SU-DHL-6 (cell line): ENCODE measurements around the gene MAGEA10.
"Not testable (repeated sequence)": the region's sequence is repeated elsewhere in the genome, so short reads cannot be mapped to it uniquely, and the experiment has no call there.

Experiments
- H2AFZ ChIP-seq: fragments of 200-600 bp; sonication (generic); 2 replicates; pipeline ENCODE4 v1.6.1; 2014; ENCODE audit warnings: low read depth, mild to moderate bottlenecking, moderate library complexity, mixed read lengths, antibody characterized with exemption, low read length; ENCODE audit not compliant: severe bottlenecking
- H3F3A ChIP-seq: fragments of 200-600 bp; shearing (Covaris generic); 2 replicates; pipeline ENCODE4 v1.6.0; 2016; ENCODE audit warnings: antibody characterized with exemption, mild to moderate bottlenecking; ENCODE audit not compliant: insufficient read depth
- H3K27ac ChIP-seq: fragments of 200-600 bp; sonication (generic); 2 replicates; pipeline ENCODE4 v1.5.1; 2016; ENCODE audit warnings: low read depth, mild to moderate bottlenecking, low read length, moderate library complexity, mixed read lengths
- H3K27me3 ChIP-seq: fragments of 200-600 bp; sonication (generic), shearing (Covaris generic); 2 replicates; pipeline ENCODE4 v1.6.0; 2014; ENCODE audit warnings: mild to moderate bottlenecking, low read length
- H3K36me3 ChIP-seq: fragments of 200-600 bp; sonication (generic); 2 replicates; pipeline ENCODE4 v1.6.1; 2014; ENCODE audit warnings: mild to moderate bottlenecking, low read length, mixed read lengths
- H3K4me2 ChIP-seq: fragments of 300-600, 200-600 bp; shearing (Covaris generic), sonication (generic); 2 replicates; pipeline ENCODE4 v1.6.0; 2014; ENCODE audit warnings: low read length, low read depth, mild to moderate bottlenecking; ENCODE audit not compliant: poor library complexity, severe bottlenecking
- H3K4me3 ChIP-seq: fragments of 200-600 bp; sonication (generic); 2 replicates; pipeline ENCODE4 v1.5.1; 2014; ENCODE audit warnings: antibody characterized with exemption, low read length, mild to moderate bottlenecking, mixed read lengths; ENCODE audit not compliant: insufficient read depth, poor library complexity, severe bottlenecking
- H3K79me2 ChIP-seq: fragments of 200-600 bp; sonication (generic); 2 replicates; pipeline ENCODE4 v1.6.1; 2014; ENCODE audit warnings: mild to moderate bottlenecking, low read length, moderate library complexity; ENCODE audit not compliant: insufficient read depth
- H3K9ac ChIP-seq: fragments of 200-600 bp; sonication (generic); 2 replicates; pipeline ENCODE4 v1.7.0; 2014; ENCODE audit warnings: mild to moderate bottlenecking, low read length
- H3K9me2 ChIP-seq: fragments of 200-600 bp; sonication (generic); replicated peaks from 2 replicates; pipeline ENCODE4 v1.6.1; 2014; ENCODE audit warnings: low read length; ENCODE audit not compliant: insufficient read depth
- H3K9me3 ChIP-seq: fragments of 200-600 bp; sonication (generic); 2 replicates; pipeline ENCODE4 v1.6.1; 2014; ENCODE audit warnings: low read length, mixed read lengths; ENCODE audit not compliant: insufficient read depth
- H4K20me1 ChIP-seq: fragments of 200-600 bp; sonication (generic); 2 replicates; pipeline ENCODE4 v1.6.1; 2014; ENCODE audit warnings: low read depth, mild to moderate bottlenecking, antibody characterized with exemption, low read length, moderate library complexity, mixed read lengths
- EZH2phosphoT487 ChIP-seq: fragments of 200-600 bp; sonication (generic), shearing (Covaris generic); conservative IDR thresholded peaks from 2 replicates; pipeline ENCODE4 v1.6.1; 2018; ENCODE audit warnings: mild to moderate bottlenecking, antibody characterized with exemption, low read length, moderate library complexity, mixed read lengths
- TF ChIP-seq, protein P1 (sequence below): fragments of 200-600 bp; sonication (generic); IDR thresholded peaks from one replicate; pipeline ENCODE4 v1.5.1; 2017; ENCODE audit warnings: antibody characterized with exemption, mild to moderate bottlenecking, low read length, moderate library complexity; ENCODE audit not compliant: insufficient read depth, poor library complexity, severe bottlenecking

The MAGEA10 gene

DNA sequence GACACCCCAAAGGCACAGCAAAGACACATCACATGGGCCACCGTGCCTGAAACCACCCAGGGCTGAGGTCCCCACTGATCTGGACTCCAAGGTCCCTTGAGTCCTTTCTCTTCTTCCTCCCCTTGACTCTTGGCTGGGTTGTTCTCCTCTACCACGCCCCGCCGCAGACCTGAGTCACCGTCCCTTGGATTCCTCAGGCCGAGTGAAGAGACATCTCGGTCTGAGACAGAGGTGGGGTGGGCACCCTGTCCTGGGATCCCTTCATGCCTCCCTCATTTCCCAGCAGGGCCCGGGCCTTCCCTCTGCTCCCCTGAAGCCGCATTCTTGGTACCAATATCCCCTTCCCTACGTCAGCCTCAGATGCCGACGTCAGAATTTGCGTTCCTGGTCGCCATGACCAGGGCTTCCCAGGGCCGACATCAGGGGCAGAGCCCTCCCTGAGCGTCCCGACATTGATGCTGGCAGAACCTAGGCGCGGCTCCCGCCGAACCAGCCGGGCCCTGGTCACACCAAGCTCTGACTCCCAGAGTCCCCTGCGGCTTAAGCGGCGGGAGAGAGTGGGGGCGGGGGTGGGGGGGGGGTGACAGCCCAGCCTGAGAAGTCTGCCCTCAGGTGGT lies 498 bp downstream of the MAGEA10 start:
- Histone ChIP-seq H3K9me3 (no peaks in the 10 kb centered on the region), H3K27ac (no peak overlapping the region), H2AFZ (no peak overlapping the region), H3K36me3 (no peaks in the 10 kb centered on the region), H4K20me1 (no peaks in the 10 kb centered on the region), H3K79me2 (no peaks in the 10 kb centered on the region), H3K4me2 (no peak overlapping the region), H3F3A (no peaks in the 10 kb centered on the region), H3K4me3 (no peak overlapping the region), H3K27me3 (no peaks in the 10 kb centered on the region), H3K9me2 (no peaks in the 10 kb centered on the region), H3K9ac (no peak overlapping the region)
- no peak for TF ChIP-seq EZH2phosphoT487
- TF ChIP-seq, protein P1, sequence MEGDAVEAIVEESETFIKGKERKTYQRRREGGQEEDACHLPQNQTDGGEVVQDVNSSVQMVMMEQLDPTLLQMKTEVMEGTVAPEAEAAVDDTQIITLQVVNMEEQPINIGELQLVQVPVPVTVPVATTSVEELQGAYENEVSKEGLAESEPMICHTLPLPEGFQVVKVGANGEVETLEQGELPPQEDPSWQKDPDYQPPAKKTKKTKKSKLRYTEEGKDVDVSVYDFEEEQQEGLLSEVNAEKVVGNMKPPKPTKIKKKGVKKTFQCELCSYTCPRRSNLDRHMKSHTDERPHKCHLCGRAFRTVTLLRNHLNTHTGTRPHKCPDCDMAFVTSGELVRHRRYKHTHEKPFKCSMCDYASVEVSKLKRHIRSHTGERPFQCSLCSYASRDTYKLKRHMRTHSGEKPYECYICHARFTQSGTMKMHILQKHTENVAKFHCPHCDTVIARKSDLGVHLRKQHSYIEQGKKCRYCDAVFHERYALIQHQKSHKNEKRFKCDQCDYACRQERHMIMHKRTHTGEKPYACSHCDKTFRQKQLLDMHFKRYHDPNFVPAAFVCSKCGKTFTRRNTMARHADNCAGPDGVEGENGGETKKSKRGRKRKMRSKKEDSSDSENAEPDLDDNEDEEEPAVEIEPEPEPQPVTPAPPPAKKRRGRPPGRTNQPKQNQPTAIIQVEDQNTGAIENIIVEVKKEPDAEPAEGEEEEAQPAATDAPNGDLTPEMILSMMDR = no peak

DNA sequence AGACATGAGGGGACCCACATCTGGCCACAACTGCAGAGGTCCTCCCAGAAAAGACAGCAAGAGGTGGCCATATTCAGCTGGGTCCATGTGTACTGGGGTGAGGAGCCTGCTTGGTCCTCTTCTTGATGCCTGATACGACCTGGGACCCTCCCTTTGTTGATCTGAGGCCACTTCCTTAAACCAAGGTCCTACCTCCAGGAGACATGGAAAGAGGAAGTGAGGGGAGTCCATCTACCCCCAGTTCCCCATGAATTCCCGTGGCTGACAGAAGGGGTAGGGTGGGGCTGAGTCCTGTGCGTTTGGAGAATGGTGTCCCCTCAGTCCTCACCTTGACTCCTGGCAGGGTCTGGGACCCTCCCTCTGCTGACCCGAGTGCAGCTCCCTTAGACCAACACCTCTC lies 2.1 kb downstream of the MAGEA10 start:
- no peak overlapping the region for H3K4me2 ChIP-seq
- no peaks in the 10 kb centered on the region for H3K27me3 ChIP-seq
- no peaks in the 10 kb centered on the region for H3K36me3 ChIP-seq
- no peaks in the 10 kb centered on the region for H3K9me3 ChIP-seq
- H2AFZ ChIP-seq = no peak overlapping the region
- no peak overlapping the region for H3K4me3 ChIP-seq
- no peaks in the 10 kb centered on the region for H3F3A ChIP-seq
- no peaks in the 10 kb centered on the region for H4K20me1 ChIP-seq
- no peaks in the 10 kb centered on the region for H3K79me2 ChIP-seq
- no peak overlapping the region for H3K27ac ChIP-seq
- TF ChIP-seq, protein P1 = no peak
- no peak for TF ChIP-seq EZH2phosphoT487
- no peak overlapping the region for H3K9ac ChIP-seq
- no peaks in the 10 kb centered on the region for H3K9me2 ChIP-seq

DNA sequence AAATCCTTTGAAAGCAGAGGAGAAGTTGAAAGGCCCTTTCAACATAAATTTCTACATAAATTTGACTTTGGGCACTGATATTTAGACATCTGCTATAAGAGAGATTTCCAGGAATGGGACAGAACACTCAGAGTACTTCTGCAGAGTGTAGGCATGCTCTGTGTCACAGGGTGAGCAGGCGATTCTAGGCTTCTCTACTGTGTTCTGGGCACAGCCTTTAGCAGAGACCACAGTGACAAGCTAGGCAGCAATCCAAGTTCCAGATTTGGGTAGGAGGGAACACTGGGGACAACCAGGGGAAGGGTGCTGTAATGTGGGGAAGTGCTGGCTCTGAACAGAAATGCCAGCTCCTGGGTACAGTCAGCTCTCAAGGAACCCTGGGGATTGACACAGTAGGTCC lies 6.9 kb downstream of the MAGEA10 start:
- H3K4me3 ChIP-seq = no peak overlapping the region
- H4K20me1 ChIP-seq = no peaks in the 10 kb centered on the region
- H3K79me2 ChIP-seq = no peaks in the 10 kb centered on the region
- no peak for TF ChIP-seq EZH2phosphoT487
- TF ChIP-seq, protein P1 = no peak
- no peak overlapping the region for H3K27ac ChIP-seq
- H3K9me2 ChIP-seq = no peaks in the 10 kb centered on the region
- no peaks in the 10 kb centered on the region for H3F3A ChIP-seq
- no peaks in the 10 kb centered on the region for H3K36me3 ChIP-seq
- H2AFZ ChIP-seq = no peak overlapping the region
- no peak overlapping the region for H3K4me2 ChIP-seq
- no peaks in the 10 kb centered on the region for H3K27me3 ChIP-seq
- no peaks in the 10 kb centered on the region for H3K9me3 ChIP-seq
- no peak overlapping the region for H3K9ac ChIP-seq

DNA sequence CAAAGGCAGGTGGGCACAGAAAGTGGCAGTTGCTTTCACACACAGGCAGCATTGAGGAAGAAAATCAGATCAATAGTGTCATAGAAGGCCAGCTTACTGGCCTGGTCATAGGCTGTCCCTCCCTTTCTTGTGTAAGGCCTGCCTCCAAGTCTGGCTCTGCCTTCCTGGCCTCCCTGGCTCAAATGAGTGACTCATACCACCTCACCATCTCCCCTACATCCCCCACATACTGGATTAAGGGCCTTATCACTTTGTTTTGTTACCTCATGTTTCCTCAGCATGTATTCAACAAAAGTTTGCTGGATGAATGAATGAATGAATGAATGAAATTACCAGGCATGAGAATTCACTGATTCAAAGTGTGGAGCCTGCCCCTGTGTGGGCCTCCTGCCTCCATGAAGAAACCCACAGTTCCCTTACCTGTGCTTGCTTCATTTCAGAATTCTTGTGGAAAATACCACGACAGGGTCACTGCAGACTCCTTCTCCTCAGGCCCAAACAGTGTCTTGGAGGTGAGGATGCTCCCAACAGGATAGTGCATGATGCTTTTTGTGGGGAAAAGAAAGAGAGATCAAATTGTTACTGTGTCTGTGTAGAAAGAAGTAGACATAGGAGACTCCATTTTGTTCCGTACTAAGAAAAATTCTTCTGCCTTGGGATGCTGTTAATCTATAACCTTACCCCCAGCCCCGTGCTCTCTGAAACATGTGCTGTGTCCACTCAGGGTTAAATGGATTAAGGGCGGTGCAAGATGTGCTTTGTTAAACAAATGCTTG lies 9.1 kb downstream of the MAGEA10 start:
- H3K9me3 ChIP-seq, H3F3A ChIP-seq, H3K4me2 ChIP-seq, H3K27me3 ChIP-seq, H3K9ac ChIP-seq, H3K27ac ChIP-seq, H3K36me3 ChIP-seq, H2AFZ ChIP-seq, H4K20me1 ChIP-seq, H3K79me2 ChIP-seq, H3K4me3 ChIP-seq, H3K9me2 ChIP-seq: not testable (repeated sequence)
